Suprapubic skin (tissue), 4 donors: ENCODE data around the gene MAGI3. TPM values are rescaled to one million over a fixed set of nuclear protein-coding genes. Genes with fewer than 3 reads are reported as not detected.

Experiments
- DNase-seq, 2 donors: peaks; one replicate each; pipeline ENCODE4 v3.0.0-alpha.2; 2019; ENCODE audit warnings: low spot score in 2 of 2
- H3K27ac ChIP-seq: fragments of 200-600 bp; sonication (generic); one replicate; pipeline ENCODE4 v1.5.1; 2019
- H3K27me3 ChIP-seq: fragments of 200-600 bp; sonication (generic); one replicate; pipeline ENCODE4 v1.5.1; 2019
- H3K36me3 ChIP-seq: fragments of 200-600 bp; sonication (generic); one replicate; pipeline ENCODE4 v1.5.1; 2019
- H3K4me1 ChIP-seq: fragments of 200-600 bp; sonication (generic); one replicate; pipeline ENCODE4 v1.5.1; 2019
- H3K4me3 ChIP-seq: fragments of 200-600 bp; sonication (generic); one replicate; pipeline ENCODE4 v1.5.1; 2019; ENCODE audit warnings: mild to moderate bottlenecking
- H3K9me3 ChIP-seq: fragments of 200-600 bp; sonication (generic); one replicate; pipeline ENCODE4 v1.5.1; 2019
- CTCF ChIP-seq, 2 donors: fragments of 200-600 bp in 1 of 2; fragments of 450-650 bp in 1 of 2; sonication (generic) in 1 of 2; IDR thresholded peaks; one replicate each; pipeline ENCODE4 v1.5.1; 2016 to 2019; ENCODE audit warnings: antibody characterized with exemption in 2 of 2, mild to moderate bottlenecking in 1 of 2, moderate library complexity in 1 of 2
- EP300 ChIP-seq: sonication (generic); formaldehyde crosslinking; IDR thresholded peaks from one replicate; pipeline ENCODE4 v1.6.1; 2017; ENCODE audit warnings: antibody characterized with exemption
- POLR2A ChIP-seq, 2 donors: fragments of 450-650 bp; IDR thresholded peaks; one replicate each; pipeline ENCODE4 v1.6.1; 2017; ENCODE audit warnings: antibody characterized with exemption in 2 of 2, mild to moderate bottlenecking in 2 of 2, moderate library complexity in 2 of 2
- POLR2AphosphoS5 ChIP-seq, 3 donors: sonication (generic); formaldehyde crosslinking; IDR thresholded peaks; one replicate each; pipeline ENCODE4 v1.6.1; 2017; ENCODE audit warnings: antibody characterized with exemption in 3 of 3
- WGBS: methylation state at CpG from one replicate; pipeline ENCODE4 v1.1.5; 2018; 5-methylcytosine and 5-hydroxymethylcytosine counted together
- total RNA-seq, 4 donors: library from RNA; depleted of rRNA; stranded (reverse); fragments of >200 nt; gene quantifications; one replicate each; pipeline ENCODE4 v1.1.0, GENCODE V29; 2016

The MAGI3 gene
- total RNA-seq, 4 donors from 2014 or later: 8.3 to 18.8 (median 10.7) TPM

- H3K9me3 ChIP-seq: no peaks in the 10 kb centered on the region
- H3K27ac ChIP-seq: no peak overlapping the region
- no peak for DNase-seq
- H3K36me3 ChIP-seq: peaks cover 4% of the 10 kb centered on the region
- TF ChIP-seq POLR2AphosphoS5 (IDR thresholded peaks at IDR 0.05) (no peak), CTCF (IDR thresholded peaks at IDR 0.05) (no peak), EP300 (no peak), POLR2A (IDR thresholded peaks at IDR 0.05) (no peak)
- H3K4me1 ChIP-seq: peaks cover 4% of the 10 kb centered on the region
- H3K27me3 ChIP-seq: no peaks in the 10 kb centered on the region
- H3K4me3 ChIP-seq: no peak overlapping the region
These were observed 287.8 kb downstream of the MAGI3 start for GRCh38 chr1:113678159-113678469.

GRCh38 chr1:113681596-113682337 is 291.5 kb downstream of the MAGI3 start:
- Histone ChIP-seq H3K27me3 (no peaks in the 10 kb centered on the region), H3K4me3 (no peak overlapping the region), H3K27ac (no peak overlapping the region), H3K36me3 (no peaks in the 10 kb centered on the region), H3K4me1 (peaks cover 4% of the 10 kb centered on the region), H3K9me3 (no peaks in the 10 kb centered on the region)
- DNase-seq: no peak
- TF ChIP-seq CTCF (IDR thresholded peaks at IDR 0.05): no peak
- no peak for TF ChIP-seq POLR2A (IDR thresholded peaks at IDR 0.05)
- no peak for TF ChIP-seq EP300
- no peak for TF ChIP-seq POLR2AphosphoS5 (IDR thresholded peaks at IDR 0.05)
- 84% methylated on average over 7 of the region's 7 CpGs for WGBS

GRCh38 chr1:113683384-113684152 is 293.3 kb downstream of the MAGI3 start:
- no peak for TF ChIP-seq POLR2AphosphoS5 (IDR thresholded peaks at IDR 0.05)
- TF ChIP-seq POLR2A (IDR thresholded peaks at IDR 0.05): no peak
- H3K27me3 ChIP-seq: no peaks in the 10 kb centered on the region
- H3K9me3 ChIP-seq: no peaks in the 10 kb centered on the region
- peak overlapping the region; percentile 10 for H3K27ac ChIP-seq
- H3K36me3 ChIP-seq: no peaks in the 10 kb centered on the region
- no peak for DNase-seq
- H3K4me1 ChIP-seq: no peaks in the 10 kb centered on the region
- 70% methylated on average over 8 of the region's 8 CpGs for WGBS
- H3K4me3 ChIP-seq: no peak overlapping the region

GRCh38 chr1:113684153-113684541 is 293.8 kb downstream of the MAGI3 start:
- DNase-seq: peak; percentile 82 to 87
- 49% methylated on average over 6 of the region's 6 CpGs for WGBS
- no peaks in the 10 kb centered on the region for H3K9me3 ChIP-seq

GRCh38 chr1:113686891-113687618 is 296.7 kb downstream of the MAGI3 start:
- H3K4me1 ChIP-seq: no peaks in the 10 kb centered on the region
- no peak overlapping the region for H3K27ac ChIP-seq
- no peak for DNase-seq
- no peaks in the 10 kb centered on the region for H3K27me3 ChIP-seq
- H3K36me3 ChIP-seq: no peaks in the 10 kb centered on the region
- no peak overlapping the region for H3K4me3 ChIP-seq
- no peak for TF ChIP-seq EP300
- TF ChIP-seq POLR2AphosphoS5 (IDR thresholded peaks at IDR 0.05): no peak
- no peak for TF ChIP-seq POLR2A (IDR thresholded peaks at IDR 0.05)
- no peak for TF ChIP-seq CTCF (IDR thresholded peaks at IDR 0.05)
- no peaks in the 10 kb centered on the region for H3K9me3 ChIP-seq
- 83% methylated on average over 3 of the region's 3 CpGs for WGBS

More at GRCh38 chr1:113684153-113684541, 293.8 kb downstream of the MAGI3 start:
- no peak overlapping the region for H3K4me3 ChIP-seq
- H3K36me3 ChIP-seq: no peaks in the 10 kb centered on the region
- H3K4me1 ChIP-seq: no peaks in the 10 kb centered on the region
- TF ChIP-seq EP300 (no peak), POLR2AphosphoS5 (IDR thresholded peaks at IDR 0.05) (peak in 1 of 3 donors; percentile 40), POLR2A (IDR thresholded peaks at IDR 0.05) (no peak), CTCF (IDR thresholded peaks at IDR 0.05) (no peak)
- H3K27me3 ChIP-seq: no peaks in the 10 kb centered on the region
- no peak overlapping the region for H3K27ac ChIP-seq
